HEK293 (cell line): Measurements from ENCODE around the gene MTFR1L.

ENCODE experiments used
- GFI1B ChIP-seq: fragments of 450-650 bp; formaldehyde crosslinking; IDR thresholded peaks from 2 replicates; pipeline ENCODE4 v1.5.1; 2016; ENCODE audit warnings: missing biosample characterization, missing genetic modification characterization
- KLF10 ChIP-seq: fragments of 450-650 bp; IDR thresholded peaks from 2 replicates; pipeline ENCODE4 v1.5.1; 2018; ENCODE audit warnings: missing biosample characterization, mild to moderate bottlenecking, missing genetic modification characterization
- PRDM1 ChIP-seq: fragments of 450-650 bp; formaldehyde crosslinking; IDR thresholded peaks from 2 replicates; pipeline ENCODE4; 2016; ENCODE audit warnings: missing biosample characterization, missing genetic modification characterization
- REPIN1 ChIP-seq: fragments of 450-650 bp; formaldehyde crosslinking; IDR thresholded peaks from 2 replicates; pipeline ENCODE4 v1.5.1; 2017; ENCODE audit warnings: missing biosample characterization, missing genetic modification characterization, low read depth
- SP3 ChIP-seq: fragments of 450-650 bp; formaldehyde crosslinking; IDR thresholded peaks from 2 replicates; pipeline ENCODE4 v1.5.1; 2016; ENCODE audit warnings: missing biosample characterization, missing genetic modification characterization
- TCF7L2 ChIP-seq: IDR thresholded peaks from 2 replicates; pipeline ENCODE4 v1.6.1; 2011; ENCODE audit warnings: low read depth, mild to moderate bottlenecking, inconsistent platforms, low read length, moderate library complexity, borderline replicate concordance
- WT1 ChIP-seq: fragments of 450-650 bp; formaldehyde crosslinking; IDR thresholded peaks from 2 replicates; pipeline ENCODE4 v1.5.1; 2016; ENCODE audit warnings: missing biosample characterization, missing genetic modification characterization
- ZBTB17 ChIP-seq: fragments of 450-650 bp; formaldehyde crosslinking; IDR thresholded peaks from 2 replicates; pipeline ENCODE4 v1.5.1; 2016; ENCODE audit warnings: missing biosample characterization, missing genetic modification characterization
- ZBTB20 ChIP-seq: fragments of 450-650 bp; formaldehyde crosslinking; IDR thresholded peaks from 2 replicates; pipeline ENCODE4 v1.5.1; 2016; ENCODE audit warnings: missing biosample characterization, missing genetic modification characterization
- ZFHX2 ChIP-seq: fragments of 450-650 bp; formaldehyde crosslinking; conservative IDR thresholded peaks from 2 replicates; pipeline ENCODE4 v1.5.1; 2016; ENCODE audit warnings: missing biosample characterization, missing genetic modification characterization
- ZFP69B ChIP-seq: fragments of 450-650 bp; formaldehyde crosslinking; IDR thresholded peaks from 2 replicates; pipeline ENCODE4 v1.5.1; 2016; ENCODE audit warnings: missing biosample characterization, missing genetic modification characterization
- ZIC2 ChIP-seq: fragments of 450-650 bp; formaldehyde crosslinking; IDR thresholded peaks from 2 replicates; pipeline ENCODE4 v1.5.1; 2016; ENCODE audit warnings: missing biosample characterization, missing genetic modification characterization
- ZNF146 ChIP-seq: fragments of 450-650 bp; formaldehyde crosslinking; IDR thresholded peaks from 2 replicates; pipeline ENCODE4 v1.5.1; 2016; ENCODE audit warnings: missing biosample characterization, missing genetic modification characterization
- ZNF184 ChIP-seq: fragments of 450-650 bp; IDR thresholded peaks from 2 replicates; pipeline ENCODE4 v1.5.1; 2018; ENCODE audit warnings: missing biosample characterization, mild to moderate bottlenecking, missing genetic modification characterization
- ZNF211 ChIP-seq: fragments of 450-650 bp; formaldehyde crosslinking; IDR thresholded peaks from 2 replicates; pipeline ENCODE4 v1.5.1; 2016; ENCODE audit warnings: low read depth, missing biosample characterization, missing genetic modification characterization
- ZNF274 ChIP-seq, 2 experiments: fragments of 200-500 bp in 1 of 2; fragments of 450-650 bp in 1 of 2; sonication (Bioruptor generic) in 1 of 2; formaldehyde crosslinking in 1 of 2; IDR thresholded peaks; 2 replicates each; pipeline versions ENCODE4 v1.5.1 to v1.6.1; 2014 to 2016; ENCODE audit warnings: borderline replicate concordance in 1 of 2, inconsistent platforms in 1 of 2, low read length in 1 of 2, missing biosample characterization in 1 of 2, missing genetic modification characterization in 1 of 2
- ZNF292 ChIP-seq: fragments of 450-650 bp; formaldehyde crosslinking; IDR thresholded peaks from 2 replicates; pipeline ENCODE4 v1.5.1; 2016; ENCODE audit warnings: low read depth, missing biosample characterization, missing genetic modification characterization, borderline replicate concordance
- ZNF473 ChIP-seq: fragments of 450-650 bp; formaldehyde crosslinking; IDR thresholded peaks from 2 replicates; pipeline ENCODE4 v1.5.1; 2017; ENCODE audit warnings: missing biosample characterization, missing genetic modification characterization
- ZNF549 ChIP-seq: fragments of 450-650 bp; IDR thresholded peaks from 2 replicates; pipeline ENCODE4 v1.5.1; 2018; ENCODE audit warnings: missing biosample characterization, missing genetic modification characterization, mild to moderate bottlenecking, inconsistent platforms, moderate library complexity
- ZNF571 ChIP-seq: fragments of 450-650 bp; formaldehyde crosslinking; IDR thresholded peaks from 2 replicates; pipeline ENCODE4 v1.5.0; 2017; ENCODE audit warnings: missing biosample characterization, missing genetic modification characterization
- ZNF621 ChIP-seq: fragments of 450-650 bp; formaldehyde crosslinking; IDR thresholded peaks from 2 replicates; pipeline ENCODE4 v1.5.1; 2017; ENCODE audit warnings: missing biosample characterization, missing genetic modification characterization
- ZNF747 ChIP-seq: fragments of 450-650 bp; formaldehyde crosslinking; IDR thresholded peaks from 2 replicates; pipeline ENCODE4 v1.5.1; 2016; ENCODE audit warnings: missing biosample characterization, missing genetic modification characterization
- ZSCAN23 ChIP-seq: fragments of 450-650 bp; formaldehyde crosslinking; IDR thresholded peaks from 2 replicates; pipeline ENCODE4 v1.5.1; 2016; ENCODE audit warnings: missing biosample characterization, missing genetic modification characterization
- ZXDB ChIP-seq: fragments of 450-650 bp; formaldehyde crosslinking; IDR thresholded peaks from 2 replicates; pipeline ENCODE4 v1.5.1; 2016; ENCODE audit warnings: missing biosample characterization, missing genetic modification characterization
- TF ChIP-seq, protein P1 (sequence below): fragments of 450-650 bp; formaldehyde crosslinking; IDR thresholded peaks from 2 replicates; pipeline ENCODE4 v1.5.1; 2016; ENCODE audit warnings: missing biosample characterization, missing genetic modification characterization
- TF ChIP-seq, protein P2 (sequence below): fragments of 450-650 bp; formaldehyde crosslinking; IDR thresholded peaks from 2 replicates; pipeline ENCODE4 v1.5.1; 2017; ENCODE audit warnings: missing biosample characterization, mild to moderate bottlenecking, missing genetic modification characterization, moderate library complexity
- TF ChIP-seq, protein P3 (sequence below): fragments of 450-650 bp; formaldehyde crosslinking; conservative IDR thresholded peaks from 2 replicates; pipeline ENCODE4 v1.5.1; 2016; ENCODE audit warnings: low read depth, missing biosample characterization, missing genetic modification characterization
- TF ChIP-seq, protein P4 (sequence below): fragments of 450-650 bp; formaldehyde crosslinking; conservative IDR thresholded peaks from 2 replicates; pipeline ENCODE4 v1.5.1; 2016; ENCODE audit warnings: low read depth, missing biosample characterization, missing genetic modification characterization

Gene MTFR1L

DNA sequence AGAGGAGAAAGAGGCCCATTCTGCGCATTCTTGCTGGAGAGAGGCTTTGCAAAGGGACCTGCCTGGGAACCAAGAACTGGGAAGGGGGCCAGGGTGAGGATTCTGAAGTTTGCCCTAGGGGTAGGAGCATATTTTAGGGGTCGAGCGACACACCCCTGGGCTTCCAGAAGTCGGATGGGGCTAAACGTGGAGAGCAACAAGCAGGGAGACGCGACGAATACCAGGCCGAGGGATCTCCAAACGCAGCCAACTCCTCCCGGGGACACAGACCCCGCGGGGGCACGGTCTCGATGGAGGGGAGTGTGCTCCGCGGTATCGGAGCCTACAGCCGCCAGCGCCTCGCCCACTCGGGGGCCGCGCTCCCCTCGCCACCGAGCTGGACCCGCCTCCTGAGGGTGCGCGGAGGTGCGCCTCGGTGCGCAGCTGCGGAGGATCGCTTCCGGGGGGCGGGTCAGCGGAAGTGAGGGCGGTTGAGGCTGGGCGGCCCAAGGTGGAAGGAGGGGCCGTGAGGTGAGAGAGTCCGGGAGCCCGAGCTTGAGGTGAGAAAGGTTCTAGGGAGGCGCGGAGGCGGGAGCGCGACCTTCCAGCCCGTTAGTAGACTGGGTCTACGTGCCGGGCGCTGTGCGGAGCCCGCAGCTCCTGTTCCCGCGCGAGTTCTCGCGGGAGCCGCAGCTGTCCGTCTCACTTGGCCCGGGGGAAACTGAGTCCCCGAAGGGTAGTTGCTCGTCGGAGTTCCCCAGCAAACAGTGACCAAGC lies at the start of gene MTFR1L (continued):
- TF ChIP-seq, protein P1, sequence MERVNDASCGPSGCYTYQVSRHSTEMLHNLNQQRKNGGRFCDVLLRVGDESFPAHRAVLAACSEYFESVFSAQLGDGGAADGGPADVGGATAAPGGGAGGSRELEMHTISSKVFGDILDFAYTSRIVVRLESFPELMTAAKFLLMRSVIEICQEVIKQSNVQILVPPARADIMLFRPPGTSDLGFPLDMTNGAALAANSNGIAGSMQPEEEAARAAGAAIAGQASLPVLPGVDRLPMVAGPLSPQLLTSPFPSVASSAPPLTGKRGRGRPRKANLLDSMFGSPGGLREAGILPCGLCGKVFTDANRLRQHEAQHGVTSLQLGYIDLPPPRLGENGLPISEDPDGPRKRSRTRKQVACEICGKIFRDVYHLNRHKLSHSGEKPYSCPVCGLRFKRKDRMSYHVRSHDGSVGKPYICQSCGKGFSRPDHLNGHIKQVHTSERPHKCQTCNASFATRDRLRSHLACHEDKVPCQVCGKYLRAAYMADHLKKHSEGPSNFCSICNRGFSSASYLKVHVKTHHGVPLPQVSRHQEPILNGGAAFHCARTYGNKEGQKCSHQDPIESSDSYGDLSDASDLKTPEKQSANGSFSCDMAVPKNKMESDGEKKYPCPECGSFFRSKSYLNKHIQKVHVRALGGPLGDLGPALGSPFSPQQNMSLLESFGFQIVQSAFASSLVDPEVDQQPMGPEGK, result peak; percentile 98
- TF ChIP-seq ZIC2 (tag by site-specific recombination) (peak; percentile 27), ZBTB17 (tag by site-specific recombination) (peak; percentile 56), WT1 (tag by site-specific recombination) (no peak; the same call in 1 of the 2 replicates), ZNF184 (tag by site-specific recombination) (no peak), PRDM1 (tag by site-specific recombination) (0 out of 2 replicates have a peak, but pooled peaks have one; percentile 18), ZFHX2 (peak; percentile 96), ZNF571 (no peak), ZSCAN23 (tag by site-specific recombination) (no peak), ZNF292 (tag by site-specific recombination) (no peak), ZBTB20 (tag by site-specific recombination) (peak; percentile 52; the same call in 1 of the 2 replicates), ZNF146 (tag by site-specific recombination) (no peak), SP3 (tag by site-specific recombination) (peak; percentile 96), ZNF274 (IDR thresholded peaks at IDR 0.05; ENCODE audit: low read length) (no peak), ZNF274 (tag by site-specific recombination; IDR thresholded peaks at IDR 0.05; ENCODE audit: borderline replicate concordance) (no peak), ZNF473 (tag by site-specific recombination) (no peak), REPIN1 (tag by site-specific recombination) (no peak), GFI1B (tag by site-specific recombination) (no peak), TCF7L2 (no peak), ZNF549 (tag by site-specific recombination) (no peak), ZNF211 (tag by site-specific recombination) (no peak), ZNF621 (tag by site-specific recombination) (no peak), ZFP69B (no peak), ZNF747 (tag by site-specific recombination) (no peak), KLF10 (tag by site-specific recombination) (peak; percentile 88), ZXDB (tag by site-specific recombination) (peak; percentile 66)
- TF ChIP-seq, protein P2, sequence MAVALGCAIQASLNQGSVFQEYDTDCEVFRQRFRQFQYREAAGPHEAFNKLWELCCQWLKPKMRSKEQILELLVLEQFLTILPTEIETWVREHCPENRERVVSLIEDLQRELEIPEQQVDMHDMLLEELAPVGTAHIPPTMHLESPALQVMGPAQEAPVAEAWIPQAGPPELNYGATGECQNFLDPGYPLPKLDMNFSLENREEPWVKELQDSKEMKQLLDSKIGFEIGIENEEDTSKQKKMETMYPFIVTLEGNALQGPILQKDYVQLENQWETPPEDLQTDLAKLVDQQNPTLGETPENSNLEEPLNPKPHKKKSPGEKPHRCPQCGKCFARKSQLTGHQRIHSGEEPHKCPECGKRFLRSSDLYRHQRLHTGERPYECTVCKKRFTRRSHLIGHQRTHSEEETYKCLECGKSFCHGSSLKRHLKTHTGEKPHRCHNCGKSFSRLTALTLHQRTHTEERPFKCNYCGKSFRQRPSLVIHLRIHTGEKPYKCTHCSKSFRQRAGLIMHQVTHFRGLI (tag by site-specific recombination), result no peak; the same call in none of the 2 replicates
- TF ChIP-seq, protein P3, sequence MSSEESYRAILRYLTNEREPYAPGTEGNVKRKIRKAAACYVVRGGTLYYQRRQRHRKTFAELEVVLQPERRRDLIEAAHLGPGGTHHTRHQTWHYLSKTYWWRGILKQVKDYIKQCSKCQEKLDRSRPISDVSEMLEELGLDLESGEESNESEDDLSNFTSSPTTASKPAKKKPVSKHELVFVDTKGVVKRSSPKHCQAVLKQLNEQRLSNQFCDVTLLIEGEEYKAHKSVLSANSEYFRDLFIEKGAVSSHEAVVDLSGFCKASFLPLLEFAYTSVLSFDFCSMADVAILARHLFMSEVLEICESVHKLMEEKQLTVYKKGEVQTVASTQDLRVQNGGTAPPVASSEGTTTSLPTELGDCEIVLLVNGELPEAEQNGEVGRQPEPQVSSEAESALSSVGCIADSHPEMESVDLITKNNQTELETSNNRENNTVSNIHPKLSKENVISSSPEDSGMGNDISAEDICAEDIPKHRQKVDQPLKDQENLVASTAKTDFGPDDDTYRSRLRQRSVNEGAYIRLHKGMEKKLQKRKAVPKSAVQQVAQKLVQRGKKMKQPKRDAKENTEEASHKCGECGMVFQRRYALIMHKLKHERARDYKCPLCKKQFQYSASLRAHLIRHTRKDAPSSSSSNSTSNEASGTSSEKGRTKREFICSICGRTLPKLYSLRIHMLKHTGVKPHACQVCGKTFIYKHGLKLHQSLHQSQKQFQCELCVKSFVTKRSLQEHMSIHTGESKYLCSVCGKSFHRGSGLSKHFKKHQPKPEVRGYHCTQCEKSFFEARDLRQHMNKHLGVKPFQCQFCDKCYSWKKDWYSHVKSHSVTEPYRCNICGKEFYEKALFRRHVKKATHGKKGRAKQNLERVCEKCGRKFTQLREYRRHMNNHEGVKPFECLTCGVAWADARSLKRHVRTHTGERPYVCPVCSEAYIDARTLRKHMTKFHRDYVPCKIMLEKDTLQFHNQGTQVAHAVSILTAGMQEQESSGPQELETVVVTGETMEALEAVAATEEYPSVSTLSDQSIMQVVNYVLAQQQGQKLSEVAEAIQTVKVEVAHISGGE, result peak; percentile 95
- TF ChIP-seq, protein P4, sequence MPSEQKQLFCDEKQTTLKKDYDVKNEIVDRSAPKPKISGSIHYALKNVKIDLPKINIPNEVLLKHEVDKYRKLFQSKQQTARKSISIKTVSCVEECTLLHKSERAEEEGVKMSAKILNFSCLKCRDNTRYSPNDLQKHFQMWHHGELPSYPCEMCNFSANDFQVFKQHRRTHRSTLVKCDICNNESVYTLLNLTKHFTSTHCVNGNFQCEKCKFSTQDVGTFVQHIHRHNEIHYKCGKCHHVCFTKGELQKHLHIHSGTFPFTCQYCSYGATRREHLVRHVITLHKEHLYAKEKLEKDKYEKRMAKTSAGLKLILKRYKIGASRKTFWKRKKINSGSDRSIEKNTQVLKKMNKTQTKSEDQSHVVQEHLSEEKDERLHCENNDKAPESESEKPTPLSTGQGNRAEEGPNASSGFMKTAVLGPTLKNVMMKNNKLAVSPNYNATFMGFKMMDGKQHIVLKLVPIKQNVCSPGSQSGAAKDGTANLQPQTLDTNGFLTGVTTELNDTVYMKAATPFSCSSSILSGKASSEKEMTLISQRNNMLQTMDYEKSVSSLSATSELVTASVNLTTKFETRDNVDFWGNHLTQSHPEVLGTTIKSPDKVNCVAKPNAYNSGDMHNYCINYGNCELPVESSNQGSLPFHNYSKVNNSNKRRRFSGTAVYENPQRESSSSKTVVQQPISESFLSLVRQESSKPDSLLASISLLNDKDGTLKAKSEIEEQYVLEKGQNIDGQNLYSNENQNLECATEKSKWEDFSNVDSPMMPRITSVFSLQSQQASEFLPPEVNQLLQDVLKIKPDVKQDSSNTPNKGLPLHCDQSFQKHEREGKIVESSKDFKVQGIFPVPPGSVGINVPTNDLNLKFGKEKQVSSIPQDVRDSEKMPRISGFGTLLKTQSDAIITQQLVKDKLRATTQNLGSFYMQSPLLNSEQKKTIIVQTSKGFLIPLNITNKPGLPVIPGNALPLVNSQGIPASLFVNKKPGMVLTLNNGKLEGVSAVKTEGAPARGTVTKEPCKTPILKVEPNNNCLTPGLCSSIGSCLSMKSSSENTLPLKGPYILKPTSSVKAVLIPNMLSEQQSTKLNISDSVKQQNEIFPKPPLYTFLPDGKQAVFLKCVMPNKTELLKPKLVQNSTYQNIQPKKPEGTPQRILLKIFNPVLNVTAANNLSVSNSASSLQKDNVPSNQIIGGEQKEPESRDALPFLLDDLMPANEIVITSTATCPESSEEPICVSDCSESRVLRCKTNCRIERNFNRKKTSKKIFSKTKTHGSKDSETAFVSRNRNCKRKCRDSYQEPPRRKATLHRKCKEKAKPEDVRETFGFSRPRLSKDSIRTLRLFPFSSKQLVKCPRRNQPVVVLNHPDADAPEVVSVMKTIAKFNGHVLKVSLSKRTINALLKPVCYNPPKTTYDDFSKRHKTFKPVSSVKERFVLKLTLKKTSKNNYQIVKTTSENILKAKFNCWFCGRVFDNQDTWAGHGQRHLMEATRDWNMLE (tag by site-specific recombination), result peak; percentile 73
